NCI-H226 (cell line): Measurements from ENCODE around the gene EEF1B2.
A peak's percentile ranks its signal among the peaks of the same experiment; 100 is the strongest.
"Not testable (repeated sequence)": the region's sequence is repeated elsewhere in the genome, so short reads cannot be mapped to it uniquely, and the experiment has no call there.

ENCODE experiments used
- DNase-seq: peaks from one replicate; pipeline ENCODE4 v3.0.0-alpha.2; 2015

Gene EEF1B2

DNA sequence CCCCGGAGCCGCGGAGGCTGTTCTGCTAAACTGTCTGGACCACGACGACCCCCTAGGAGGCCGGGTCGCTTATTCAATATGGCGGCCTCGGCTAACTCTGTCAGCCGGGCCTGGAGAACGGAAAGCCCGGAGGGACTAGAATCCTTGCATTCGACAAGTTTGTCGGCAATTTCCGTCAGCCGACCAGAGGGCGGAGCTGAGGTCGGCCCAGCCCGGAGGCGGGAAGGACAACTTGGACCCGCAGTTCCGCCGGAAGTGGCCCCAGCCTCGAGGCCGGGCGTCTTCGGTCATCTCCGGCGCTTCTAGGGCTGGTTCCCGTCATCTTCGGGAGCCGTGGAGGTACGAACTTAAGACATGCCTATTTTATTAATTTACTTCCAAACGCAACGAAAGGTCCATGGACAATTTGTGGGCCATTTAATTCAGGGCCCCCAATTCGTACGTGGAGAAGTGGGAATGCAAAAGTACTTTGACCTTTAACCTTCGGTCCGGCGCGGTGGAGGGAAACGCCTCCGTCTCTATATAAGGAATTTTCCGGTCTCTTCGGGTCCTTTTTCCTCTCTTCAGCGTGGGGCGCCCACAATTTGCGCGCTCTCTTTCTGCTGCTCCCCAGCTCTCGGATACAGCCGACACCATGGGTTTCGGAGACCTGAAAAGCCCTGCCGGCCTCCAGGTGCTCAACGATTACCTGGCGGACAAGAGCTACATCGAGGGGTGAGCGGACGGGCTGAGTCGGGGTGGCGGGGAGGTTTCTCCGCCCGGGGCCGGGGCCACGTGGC lies at the start of gene EEF1B2, which contains the start of gene NDUFS1:
Gene EEF1B2 (plus strand): TSS at position 550 of the 779 bp plus-strand sequence. CDS start 85 bp downstream, at position 635.
Gene NDUFS1 (minus strand): TSS at position 99 of the 779 bp plus-strand sequence. CDS start 5,766 bp downstream, outside the sequence.
- DNase-seq, result peak; percentile 89

DNA sequence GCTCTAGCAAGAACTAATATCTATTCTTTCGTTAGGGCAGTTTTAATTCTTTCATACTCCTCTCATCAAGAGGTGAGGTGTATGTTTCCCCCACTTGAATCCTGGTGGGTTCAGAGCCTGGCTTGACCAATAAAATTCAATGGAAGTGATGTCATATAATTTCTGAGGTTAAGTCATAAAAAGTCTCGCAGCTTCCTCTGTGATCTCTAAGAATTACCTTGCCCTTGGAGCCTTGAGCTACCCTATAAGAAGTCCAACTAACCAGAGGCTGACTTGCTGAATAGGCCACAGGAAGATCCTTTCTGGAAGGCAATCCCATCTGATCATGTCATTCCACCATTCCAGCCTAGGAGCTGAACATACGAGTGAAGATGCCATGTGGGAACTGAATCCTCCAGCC lies 47.6 kb upstream of the EEF1B2 start:
- no peak for DNase-seq

DNA sequence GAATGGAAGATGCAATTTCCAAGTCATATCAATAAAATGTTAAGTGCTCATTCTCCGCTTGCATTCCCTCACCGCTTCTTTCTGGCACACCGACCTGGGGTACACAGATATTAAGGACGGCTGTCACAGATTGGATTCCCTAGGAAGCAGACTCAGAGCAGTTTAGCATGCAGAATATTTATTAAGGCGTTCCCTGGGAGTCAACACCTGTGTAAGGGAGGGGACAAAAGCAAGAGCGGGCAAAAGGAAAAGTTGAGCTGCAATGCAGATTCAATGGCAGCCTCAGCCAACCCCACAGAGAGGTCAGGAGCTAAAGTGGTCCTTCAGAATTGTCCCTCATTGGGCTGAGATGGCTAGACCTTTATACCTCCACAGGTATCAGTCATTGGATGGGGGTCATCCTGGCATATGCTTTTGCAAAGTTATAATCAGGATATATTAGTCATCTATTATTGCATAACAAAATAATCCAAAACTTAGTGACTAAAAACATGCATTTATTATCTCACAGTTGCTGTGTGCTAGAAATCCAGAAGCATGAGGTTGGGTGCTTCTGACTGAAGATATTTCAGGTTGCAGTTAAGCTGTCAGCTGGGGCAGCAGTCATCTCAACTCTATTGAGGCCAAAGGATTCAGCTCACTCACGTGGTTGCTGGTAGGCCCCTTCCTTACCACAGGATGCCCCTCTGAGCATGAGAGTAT lies 46.7 kb upstream of the EEF1B2 start:
- DNase-seq, result no peak

DNA sequence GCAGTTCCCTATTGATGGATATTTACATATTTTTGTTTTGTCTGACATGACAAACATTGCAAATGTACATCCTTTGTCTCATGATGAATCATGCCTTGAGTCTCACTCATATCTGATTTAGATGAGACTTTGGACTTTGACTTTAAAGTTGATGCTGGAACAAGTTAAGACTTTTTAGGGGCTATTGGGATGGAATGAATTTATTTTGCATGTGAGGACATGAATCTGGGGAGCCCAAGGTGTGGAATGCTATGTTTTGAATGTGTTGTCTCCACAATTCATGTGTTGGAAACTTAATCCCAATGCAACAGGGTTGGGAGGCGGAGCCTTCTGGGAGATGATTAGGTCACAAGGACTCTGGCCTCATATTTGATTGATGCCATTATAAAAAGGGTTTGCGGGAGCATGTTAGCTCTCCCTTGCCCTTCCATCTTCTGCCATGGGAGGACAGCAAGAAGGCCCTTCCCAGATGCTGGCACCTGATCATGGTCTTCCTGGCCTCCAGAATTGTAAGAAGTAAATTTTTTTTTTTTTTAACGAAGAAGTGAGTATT lies 44.6 kb upstream of the EEF1B2 start:
- DNase-seq, result no peak

DNA sequence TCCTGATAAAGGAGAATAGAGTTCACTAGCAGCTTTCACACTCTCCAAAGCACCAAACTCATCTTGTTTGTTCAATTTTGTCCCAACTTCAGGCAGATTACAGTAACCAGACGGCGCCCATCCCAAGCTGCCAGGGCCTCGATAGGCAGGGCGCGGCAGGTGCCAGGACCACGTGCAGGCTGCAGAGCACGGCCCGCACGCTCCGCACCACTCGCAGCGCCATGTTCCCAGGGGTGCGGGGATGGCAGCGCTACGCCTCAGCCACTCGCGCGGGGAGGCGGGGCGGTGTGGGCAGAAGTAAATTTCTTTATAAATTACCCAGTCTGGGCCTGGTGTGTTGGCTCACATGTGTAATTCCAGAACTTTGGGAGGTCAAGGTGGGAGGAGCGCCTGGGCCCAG lies 43.4 kb upstream of the EEF1B2 start:
- no peak for DNase-seq

DNA sequence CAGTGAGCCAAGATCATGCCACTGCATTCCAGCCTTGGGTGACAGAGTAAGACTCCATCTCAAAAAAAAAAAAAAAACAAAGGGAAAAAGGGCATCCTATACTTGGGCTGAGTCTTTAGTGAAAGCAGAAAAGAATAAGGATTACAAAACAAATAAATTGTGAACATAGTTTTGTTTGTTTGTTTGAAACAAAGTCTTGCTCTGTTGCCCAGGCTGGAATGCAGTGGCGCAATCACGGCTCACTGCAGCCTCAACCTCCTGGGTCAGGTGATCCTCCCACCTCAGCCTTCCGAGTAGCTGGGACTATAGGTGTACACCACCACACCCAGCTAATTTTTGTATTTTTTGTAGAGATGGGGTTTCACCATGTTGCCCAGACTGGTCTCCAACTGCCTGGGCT lies 37.1 kb upstream of the EEF1B2 start:
- not testable (repeated sequence) for DNase-seq

DNA sequence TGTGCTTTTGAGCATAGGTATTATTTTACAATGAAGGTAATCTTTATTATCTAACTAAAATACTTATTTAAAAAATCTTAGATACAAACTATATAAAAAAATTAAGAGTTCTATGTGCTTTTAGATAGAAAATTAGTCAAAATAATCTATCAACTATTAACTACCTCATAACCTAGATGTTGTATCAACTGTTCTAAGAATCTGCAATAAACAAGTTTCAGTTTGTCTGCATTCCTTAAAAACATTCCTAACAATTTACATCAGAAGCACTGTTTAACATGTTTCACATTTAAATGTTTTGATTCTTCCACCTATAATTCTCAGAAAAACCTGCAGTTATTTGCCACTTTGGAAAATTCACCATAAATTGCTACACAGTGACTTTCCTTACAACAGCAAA lies 33.8 kb upstream of the EEF1B2 start:
- DNase-seq, result no peak

DNA sequence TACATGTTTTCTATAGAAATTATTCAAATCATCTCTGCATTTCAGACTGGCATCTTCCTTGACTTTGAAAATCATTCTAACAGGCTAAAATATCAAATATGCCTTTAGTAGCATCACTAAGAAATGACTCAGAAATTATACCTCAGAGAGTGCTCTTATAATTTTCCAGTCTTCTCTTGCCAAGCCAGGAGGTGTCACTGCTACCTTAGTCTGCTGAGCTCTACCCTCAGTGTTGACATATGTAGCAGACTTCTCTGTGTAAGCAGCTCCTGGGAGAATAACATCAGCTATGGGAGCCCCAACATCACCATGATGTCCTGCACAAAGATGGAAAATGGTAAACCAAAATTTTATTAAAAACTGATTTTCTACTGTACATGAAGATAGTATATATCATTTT lies 32.0 kb upstream of the EEF1B2 start:
- DNase-seq, result no peak

DNA sequence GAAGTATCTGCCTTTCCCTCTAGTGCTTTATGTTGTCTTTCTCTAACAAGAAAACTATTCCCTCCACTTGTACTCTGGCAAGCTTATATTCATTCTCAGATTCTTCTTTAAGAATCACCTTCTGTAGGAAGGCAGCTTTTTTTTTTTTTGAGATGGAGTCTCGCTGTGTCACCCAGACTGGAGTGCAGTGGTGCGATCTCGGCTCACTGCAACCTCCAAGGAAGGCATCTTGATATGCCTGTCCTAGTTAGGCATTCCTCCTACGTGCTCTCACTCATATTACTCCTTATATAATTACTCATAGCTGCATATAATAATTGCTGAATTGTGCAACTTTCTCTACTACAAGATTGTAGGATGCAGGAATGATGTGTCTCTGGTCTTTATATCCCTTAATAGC lies 16.2 kb upstream of the EEF1B2 start:
- DNase-seq, result no peak

DNA sequence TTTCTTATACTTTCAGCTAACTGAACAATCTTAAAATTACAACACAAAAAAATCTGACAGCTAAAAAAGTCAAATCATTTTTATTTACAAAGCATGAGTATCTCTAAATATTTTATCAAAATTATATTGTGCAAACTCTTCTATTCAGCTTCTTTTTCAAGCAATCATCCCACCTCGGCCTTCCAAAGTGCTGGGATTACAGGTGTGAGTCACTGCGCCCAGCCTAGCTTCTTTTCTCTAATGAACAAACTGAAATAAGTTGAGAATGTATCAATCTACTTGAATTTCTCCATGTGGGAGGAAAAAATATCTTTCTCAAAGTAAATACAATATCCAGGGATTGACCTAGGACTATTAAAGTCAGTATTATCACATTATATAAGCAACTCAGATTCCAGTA lies 15.3 kb upstream of the EEF1B2 start:
- DNase-seq, result no peak

DNA sequence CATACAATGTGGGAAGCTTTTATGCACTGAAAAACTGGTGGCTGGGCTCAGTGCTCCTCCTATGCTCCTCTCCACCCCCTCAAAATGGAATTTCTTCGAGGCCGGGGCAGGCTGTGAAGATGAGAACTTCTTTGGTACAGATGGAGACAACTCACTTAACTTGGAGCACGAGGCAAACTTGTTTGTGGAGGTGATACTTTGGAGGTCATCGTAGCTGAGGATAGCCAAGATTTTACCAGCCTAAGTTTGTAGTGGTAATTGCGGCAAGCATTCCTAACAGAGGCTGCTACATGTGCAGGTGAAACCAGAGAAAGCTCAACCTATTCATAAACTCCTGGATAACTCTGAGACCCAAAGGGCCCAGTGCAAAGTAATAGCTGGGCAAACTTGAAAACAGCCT lies 14.0 kb upstream of the EEF1B2 start:
- DNase-seq, result no peak

DNA sequence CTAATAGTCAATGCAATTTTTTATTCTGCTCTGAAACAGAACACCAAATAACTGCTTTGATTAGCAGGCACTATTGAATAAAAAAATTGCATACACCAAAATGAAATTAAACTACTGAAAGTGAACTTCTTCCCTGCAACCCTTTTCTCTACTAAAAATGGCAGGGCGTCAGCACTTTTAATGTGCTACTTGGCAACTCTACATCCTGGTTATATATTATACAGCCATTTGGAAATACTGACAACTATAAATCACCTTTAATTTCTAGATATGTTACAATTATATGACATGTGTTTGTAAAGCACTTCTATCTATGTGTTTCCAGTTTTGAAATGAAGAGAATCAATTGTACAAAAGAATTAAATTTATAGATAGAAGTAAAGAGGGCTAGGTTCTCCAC lies 10.4 kb upstream of the EEF1B2 start:
- DNase-seq, result no peak

DNA sequence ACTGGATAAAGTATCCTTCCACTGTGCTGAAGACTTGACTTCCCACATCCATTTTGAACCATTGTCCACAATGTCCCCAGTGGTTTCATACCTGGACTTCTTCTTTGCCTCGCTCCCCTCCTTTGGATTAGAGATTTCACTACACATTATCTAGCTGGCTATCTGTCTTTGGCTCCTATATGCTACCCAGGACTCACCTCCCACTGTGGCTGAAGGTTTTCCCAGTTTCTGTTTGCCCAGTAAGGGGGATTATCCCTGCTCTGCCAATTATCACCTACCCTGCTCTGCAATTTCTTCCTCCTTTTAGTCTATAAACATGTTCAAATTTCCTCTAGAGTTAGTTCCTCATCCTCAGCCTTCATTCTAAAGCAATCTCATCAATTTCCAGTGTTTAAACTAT lies 9.5 kb upstream of the EEF1B2 start:
- DNase-seq, result no peak

DNA sequence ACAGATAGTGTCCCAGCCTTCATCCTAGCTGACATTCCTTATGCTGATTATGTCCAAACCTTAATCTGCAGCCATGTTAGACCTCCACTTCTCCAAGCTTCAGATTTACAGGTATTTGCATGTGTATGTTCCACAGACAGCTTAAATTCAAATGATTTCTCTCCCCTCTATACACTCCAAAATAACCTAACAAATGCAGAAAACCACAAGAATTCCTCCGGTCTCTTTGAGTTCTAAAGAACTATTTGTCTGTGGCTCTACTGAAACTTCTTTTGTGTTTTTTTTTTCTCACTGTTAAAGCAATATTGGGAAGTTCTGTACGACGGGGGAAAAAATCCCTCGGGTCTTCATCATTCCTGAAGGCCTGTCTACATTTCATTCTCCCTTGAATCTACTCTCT lies 9.1 kb upstream of the EEF1B2 start:
- DNase-seq, result no peak

DNA sequence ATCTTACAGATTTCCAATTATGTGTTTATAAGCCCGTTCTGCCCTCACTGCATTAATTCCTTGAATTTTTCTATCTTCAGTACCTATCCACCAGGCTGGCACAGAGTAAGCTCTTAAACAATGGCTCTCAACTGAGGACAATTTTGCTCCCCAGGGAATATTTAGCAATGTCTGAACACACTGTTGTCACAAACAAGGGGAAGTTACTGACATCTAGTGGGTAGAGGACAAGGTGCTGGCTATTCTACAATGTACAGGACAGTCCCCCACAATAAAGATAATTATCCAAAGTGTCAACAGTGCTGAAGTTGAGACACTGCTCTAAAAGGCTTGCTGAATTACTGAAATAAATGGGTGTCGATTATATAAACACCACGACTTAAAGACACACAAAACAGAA lies 5.5 kb upstream of the EEF1B2 start:
- DNase-seq, result no peak

DNA sequence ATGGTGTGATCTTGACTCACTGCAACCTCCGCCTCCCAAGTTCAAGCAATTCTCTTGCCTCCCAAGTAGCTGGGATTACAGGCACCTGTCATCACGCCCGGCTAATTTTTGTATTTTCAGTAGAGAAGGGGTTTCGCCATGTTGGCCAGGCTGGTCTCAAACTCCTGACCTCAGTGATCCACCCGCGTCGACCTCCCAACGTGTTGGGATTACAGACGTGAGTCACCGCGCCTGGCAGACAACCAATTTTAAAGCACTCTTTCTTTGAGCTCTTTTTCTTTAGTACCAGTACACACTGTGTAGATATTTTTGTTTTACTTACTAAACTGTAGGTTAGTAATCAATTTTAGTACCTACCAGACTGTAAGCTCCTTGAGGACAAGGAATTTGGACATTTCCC lies 2.7 kb upstream of the EEF1B2 start:
- not testable (repeated sequence) for DNase-seq

DNA sequence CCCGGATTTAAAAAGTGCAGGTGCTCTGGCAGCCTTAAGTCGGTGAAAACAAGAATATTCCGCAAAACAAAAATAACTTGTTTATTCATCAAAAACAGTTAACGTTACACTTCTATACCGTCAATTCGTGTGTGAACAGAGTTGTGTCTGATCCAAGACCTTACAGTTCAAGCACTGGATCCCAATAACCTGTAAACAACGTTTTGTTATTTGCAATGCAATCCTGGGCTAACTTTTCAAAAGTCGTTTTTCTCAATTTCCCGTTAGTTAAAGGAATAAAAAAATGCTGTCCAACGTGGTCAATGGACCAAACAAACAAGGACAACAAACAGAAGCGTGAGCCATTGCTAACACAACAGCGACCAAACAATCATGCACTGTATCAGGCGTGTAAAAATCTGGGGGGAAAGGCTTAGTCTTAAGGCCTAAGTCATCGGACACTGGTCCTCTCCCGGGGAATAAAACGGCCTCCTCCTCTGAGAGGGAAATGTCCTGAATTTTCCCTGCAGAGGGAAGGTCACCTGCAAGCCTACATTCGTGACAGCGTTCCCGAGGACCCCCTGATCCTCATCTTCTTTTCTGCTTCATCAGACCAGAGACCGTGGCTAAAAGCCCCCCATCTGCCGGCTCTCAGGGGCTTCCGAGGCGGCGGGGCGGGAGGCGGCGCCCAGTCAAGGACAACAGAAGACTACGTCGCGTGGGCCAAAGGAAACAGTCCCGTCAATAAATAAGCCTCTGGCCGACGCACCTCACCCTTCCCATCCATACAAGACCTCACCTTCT lies 941 bp upstream of the EEF1B2 start:
- DNase-seq, result no peak

DNA sequence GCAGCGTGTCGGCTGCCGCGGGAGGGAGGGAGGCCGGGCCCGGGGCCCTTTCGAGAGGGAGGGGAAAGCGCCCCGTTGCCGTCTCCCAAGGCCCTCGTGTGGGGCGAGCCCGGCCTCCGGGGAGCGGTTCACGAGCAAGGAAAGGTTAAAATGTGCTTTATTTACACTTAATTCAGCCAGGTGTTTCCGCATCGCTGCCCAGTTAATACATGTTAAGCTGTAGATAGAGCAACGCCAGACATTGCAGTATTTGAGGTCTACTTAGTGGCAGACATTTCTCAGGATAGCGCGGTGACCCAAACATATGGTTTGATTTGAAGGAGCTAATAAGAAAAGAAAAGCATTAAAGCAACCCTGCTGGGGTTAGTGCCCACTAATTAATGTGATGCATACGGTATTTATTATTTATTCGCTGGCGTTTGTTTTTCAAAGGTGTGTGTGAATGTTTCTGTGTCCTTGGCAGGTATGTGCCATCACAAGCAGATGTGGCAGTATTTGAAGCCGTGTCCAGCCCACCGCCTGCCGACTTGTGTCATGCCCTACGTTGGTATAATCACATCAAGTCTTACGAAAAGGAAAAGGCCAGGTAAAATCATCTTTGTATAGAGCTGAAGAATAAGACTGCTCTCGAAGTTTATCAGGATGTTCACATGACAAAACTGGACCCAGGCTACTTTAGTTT lies 571 bp downstream of the EEF1B2 start:
- DNase-seq, result peak; percentile 14

DNA sequence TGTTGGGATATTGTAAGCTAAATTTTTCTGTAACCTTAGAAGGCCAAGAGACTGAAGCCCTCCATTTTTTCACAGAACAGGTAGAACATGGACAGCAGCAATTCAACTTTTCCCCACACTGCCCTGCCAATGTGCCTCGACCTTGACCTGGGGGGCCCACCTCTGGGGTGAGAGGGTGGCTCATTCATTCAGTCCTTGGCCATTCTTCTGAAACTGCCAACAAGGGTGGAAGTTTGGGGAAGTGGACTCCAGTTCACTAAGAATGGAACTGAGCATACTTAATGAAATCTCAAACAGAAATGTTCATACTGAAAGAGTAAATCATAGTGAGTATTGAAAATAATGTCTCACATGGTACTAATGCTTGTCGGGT lies 1.1 kb downstream of the EEF1B2 start:
- no peak for DNase-seq

DNA sequence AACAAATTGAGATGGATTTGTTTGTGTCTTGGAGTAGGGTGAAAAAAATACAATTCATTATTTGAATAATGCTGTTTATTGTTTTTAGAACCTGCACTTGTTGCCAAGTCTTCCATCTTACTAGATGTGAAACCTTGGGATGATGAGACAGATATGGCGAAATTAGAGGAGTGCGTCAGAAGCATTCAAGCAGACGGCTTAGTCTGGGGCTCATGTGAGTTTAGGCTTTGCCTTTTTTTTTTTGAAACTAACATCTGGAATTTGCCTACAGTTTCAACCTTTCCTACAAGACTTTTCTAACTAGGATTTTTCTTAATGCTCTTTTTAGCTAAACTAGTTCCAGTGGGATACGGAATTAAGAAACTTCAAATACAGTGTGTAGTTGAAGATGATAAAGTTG lies 2.7 kb downstream of the EEF1B2 start:
- not testable (repeated sequence) for DNase-seq

DNA sequence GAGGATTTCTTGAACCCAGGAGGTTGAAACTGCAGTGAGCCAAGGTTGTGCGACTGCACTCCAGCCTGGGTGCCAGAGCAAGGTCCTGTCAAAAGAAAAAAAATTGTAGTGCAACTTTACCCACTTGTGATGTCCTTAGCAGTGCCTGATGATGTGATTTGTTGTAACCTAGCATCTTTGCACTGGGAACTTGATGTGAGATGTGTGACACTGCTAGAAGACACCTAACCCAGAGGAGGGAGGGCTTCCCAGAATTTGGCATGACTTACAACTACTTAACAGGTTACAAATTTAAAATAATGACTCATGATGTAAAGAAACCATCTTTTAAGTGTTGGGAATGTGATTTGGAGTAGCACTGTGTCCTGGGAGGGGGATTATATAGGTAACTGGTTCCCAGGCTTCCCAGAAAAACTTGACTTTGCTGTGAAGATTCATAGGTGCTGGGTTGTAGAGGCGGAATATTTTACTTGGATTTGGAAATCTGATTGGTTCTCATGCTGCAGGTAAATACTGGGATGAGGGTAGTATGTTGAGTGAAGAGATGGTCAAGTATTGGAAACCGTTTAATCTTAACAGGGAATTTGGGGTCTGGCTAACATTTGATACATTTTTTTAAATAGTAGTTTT lies 3.7 kb downstream of the EEF1B2 start:
- DNase-seq, result no peak

DNA sequence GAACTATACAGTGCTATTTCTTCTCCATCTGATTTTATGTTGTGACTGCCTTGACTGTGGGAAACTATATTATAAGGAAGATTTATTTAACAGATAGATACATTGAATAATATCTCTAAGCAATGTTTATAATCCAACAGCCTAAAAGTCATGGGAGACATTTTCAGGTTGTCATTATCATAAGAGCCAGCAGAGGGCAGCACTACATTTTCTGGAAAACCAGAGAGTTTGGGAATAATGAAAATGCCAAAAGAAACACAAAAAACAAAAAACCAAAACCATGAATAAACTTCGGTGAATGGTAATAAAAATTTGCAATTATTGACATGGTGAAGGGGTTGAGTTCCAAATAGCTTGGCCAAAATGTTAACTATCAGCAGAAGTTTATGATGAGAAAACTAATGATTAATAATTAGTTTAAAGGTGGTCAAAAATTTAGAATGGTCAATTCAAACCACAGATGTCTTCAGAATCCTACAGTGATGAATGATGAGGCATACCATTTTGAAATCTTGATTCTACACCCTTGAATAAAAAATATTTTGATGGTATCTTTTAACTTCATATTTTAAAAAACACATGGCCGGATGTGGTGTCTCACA lies 4.7 kb downstream of the EEF1B2 start:
- no peak for DNase-seq
